Neural cell (in vitro differentiated cells): ENCODE results near the gene PAK3.

Experiments
- CTCF ChIP-seq: fragments of 450-650 bp; IDR thresholded peaks from 2 replicates; pipeline ENCODE4 v1.5.1; 2014; ENCODE audit warnings: antibody characterized with exemption, mild to moderate bottlenecking, moderate library complexity; ENCODE audit not compliant: poor library complexity, severe bottlenecking
- EP300 ChIP-seq: fragments of 450-650 bp; conservative IDR thresholded peaks from 2 replicates; pipeline ENCODE4 v1.6.1; 2014; ENCODE audit warnings: antibody characterized with exemption, mild to moderate bottlenecking, moderate library complexity; ENCODE audit not compliant: poor library complexity, severe bottlenecking
- MXI1 ChIP-seq: fragments of 450-650 bp; conservative IDR thresholded peaks from 2 replicates; pipeline ENCODE4 v1.6.1; 2014; ENCODE audit warnings: antibody characterized with exemption, mild to moderate bottlenecking; ENCODE audit not compliant: poor library complexity, severe bottlenecking
- POLR2AphosphoS5 ChIP-seq: IDR thresholded peaks from 2 replicates; pipeline ENCODE4 v1.6.1; 2012
- RAD21 ChIP-seq: fragments of 450-650 bp; conservative IDR thresholded peaks from 2 replicates; pipeline ENCODE4 v1.6.1; 2014; ENCODE audit warnings: antibody characterized with exemption, mild to moderate bottlenecking, moderate library complexity
- REST ChIP-seq: IDR thresholded peaks from 2 replicates; pipeline ENCODE4 v1.6.1; 2012; ENCODE audit warnings: borderline replicate concordance
- SMC3 ChIP-seq: fragments of 450-650 bp; conservative IDR thresholded peaks from 2 replicates; pipeline ENCODE4 v1.6.1; 2014; ENCODE audit warnings: antibody characterized with exemption, mild to moderate bottlenecking, moderate library complexity; ENCODE audit not compliant: poor library complexity
- TAF1 ChIP-seq: IDR thresholded peaks from 2 replicates; pipeline ENCODE4 v1.6.1; 2012; ENCODE audit warnings: low read depth

- TF ChIP-seq MXI1 = no peak
- no peak for TF ChIP-seq CTCF
- TF ChIP-seq EP300 = no peak
- TF ChIP-seq POLR2AphosphoS5 = no peak
- TF ChIP-seq REST = no peak
- TF ChIP-seq RAD21 = no peak
- TF ChIP-seq SMC3 = no peak
- no peak for TF ChIP-seq TAF1
Observed at GRCh38 chrX:111102636-111103035, 6.6 kb downstream of the PAK3 start.
